SK-N-SH treated with all-trans-retinoic acid at 6 μM for 48 hours (cell line): ENCODE results near the gene UGT1A6.
A peak's percentile ranks its signal among the peaks of the same experiment; 100 is the strongest.

Source experiments
- ATAC-seq: fragments of 200-7000 bp; cut with Tn5 transposase; 3 replicates; pipeline ENCODE4 v1.9.1; 2020; ENCODE audit warnings: mild to moderate bottlenecking, moderate library complexity
- ARNTL ChIP-seq: fragments of 450-650 bp; formaldehyde crosslinking; IDR thresholded peaks from 2 replicates; pipeline ENCODE4 v1.5.0; 2020; ENCODE audit warnings: low read depth, mild to moderate bottlenecking, moderate library complexity, borderline replicate concordance
- BACH2 ChIP-seq: fragments of 250-450 bp; sonication (Bioruptor Pico); IDR thresholded peaks from 2 replicates; pipeline ENCODE4 v1.9.0; 2021; ENCODE audit warnings: mild to moderate bottlenecking, borderline replicate concordance
- CREB5 ChIP-seq: fragments of 250-450 bp; sonication (Bioruptor Pico); IDR thresholded peaks from 2 replicates; pipeline ENCODE4 v1.5.1; 2020; ENCODE audit warnings: low read depth, mild to moderate bottlenecking, moderate library complexity
- CSDC2 ChIP-seq: fragments of 250-450 bp; sonication (Bioruptor Pico); IDR thresholded peaks from 2 replicates; pipeline ENCODE4 v1.5.0; 2020; ENCODE audit warnings: mild to moderate bottlenecking, moderate library complexity
- CSRNP3 ChIP-seq: fragments of 250-450 bp; sonication (Bioruptor Pico); IDR thresholded peaks from 2 replicates; pipeline ENCODE4 v1.5.1; 2021; ENCODE audit warnings: mild to moderate bottlenecking, moderate library complexity
- GLIS3 ChIP-seq: fragments of 250-450 bp; sonication (Bioruptor Pico); IDR thresholded peaks from 2 replicates; pipeline ENCODE4 v1.5.0; 2020; ENCODE audit warnings: mild to moderate bottlenecking, moderate library complexity
- ISL1 ChIP-seq: fragments of 250-450 bp; sonication (Bioruptor Pico); IDR thresholded peaks from 2 replicates; pipeline ENCODE4 v2.1.2; 2022; ENCODE audit warnings: mild to moderate bottlenecking, moderate library complexity
- OSR1 ChIP-seq: fragments of 250-450 bp; sonication (Bioruptor Pico); IDR thresholded peaks from 2 replicates; pipeline ENCODE4 v1.8.0; 2022; ENCODE audit warnings: moderate library complexity, mild to moderate bottlenecking, inconsistent platforms
- PPARA ChIP-seq: fragments of 250-450 bp; sonication (Bioruptor Pico); IDR thresholded peaks from 2 replicates; pipeline ENCODE4 v1.5.0; 2020; ENCODE audit warnings: mild to moderate bottlenecking, borderline replicate concordance
- SNAI2 ChIP-seq: fragments of 250-450 bp; sonication (Bioruptor Pico); IDR thresholded peaks from 2 replicates; pipeline ENCODE4 v1.5.0; 2020; ENCODE audit warnings: mild to moderate bottlenecking, moderate library complexity
- TCF4 ChIP-seq: fragments of 250-450 bp; sonication (Bioruptor Pico); IDR thresholded peaks from 2 replicates; pipeline ENCODE4 v1.8.0; 2021; ENCODE audit warnings: mild to moderate bottlenecking, moderate library complexity, borderline replicate concordance
- TOX ChIP-seq: fragments of 250-450 bp; sonication (Bioruptor Pico); IDR thresholded peaks from 2 replicates; pipeline ENCODE4 v1.8.0; 2021; ENCODE audit warnings: mild to moderate bottlenecking, moderate library complexity, borderline replicate concordance
- ZC3H10 ChIP-seq: fragments of 250-450 bp; sonication (Bioruptor Pico); IDR thresholded peaks from 2 replicates; pipeline ENCODE4 v1.5.1; 2021; ENCODE audit warnings: mild to moderate bottlenecking, moderate library complexity
- ZFP3 ChIP-seq: fragments of 250-450 bp; sonication (Bioruptor Pico); IDR thresholded peaks from 2 replicates; pipeline ENCODE4 v1.5.0; 2020; ENCODE audit warnings: mild to moderate bottlenecking, moderate library complexity
- ZFP30 ChIP-seq: fragments of 450-650 bp; formaldehyde crosslinking; IDR thresholded peaks from 2 replicates; pipeline ENCODE4 v1.5.0; 2022; ENCODE audit warnings: mild to moderate bottlenecking, moderate library complexity
- ZNF565 ChIP-seq: fragments of 450-650 bp; formaldehyde crosslinking; conservative IDR thresholded peaks from 2 replicates; pipeline ENCODE4 v1.5.0; 2020; ENCODE audit warnings: low read depth, mild to moderate bottlenecking, moderate library complexity
- ZNF70 ChIP-seq: fragments of 450-650 bp; formaldehyde crosslinking; IDR thresholded peaks from 2 replicates; pipeline ENCODE4 v1.5.0; 2020; ENCODE audit warnings: mild to moderate bottlenecking, moderate library complexity
- ZNF8 ChIP-seq: fragments of 450-650 bp; formaldehyde crosslinking; IDR thresholded peaks from 2 replicates; pipeline ENCODE4 v1.5.0; 2020; ENCODE audit warnings: mild to moderate bottlenecking, moderate library complexity
- TF ChIP-seq, protein P1 (sequence below): fragments of 250-450 bp; sonication (Bioruptor Pico); IDR thresholded peaks from 2 replicates; pipeline ENCODE4 v1.5.0; 2020; ENCODE audit warnings: mild to moderate bottlenecking, moderate library complexity
- TF ChIP-seq, protein P2 (sequence below): fragments of 250-450 bp; sonication (Bioruptor Pico); IDR thresholded peaks from 2 replicates; pipeline ENCODE4 v1.8.0; 2021; ENCODE audit warnings: low read depth, mild to moderate bottlenecking, moderate library complexity, borderline replicate concordance
- TF ChIP-seq, protein P3 (sequence below): fragments of 250-450 bp; sonication (Bioruptor Pico); IDR thresholded peaks from 2 replicates; pipeline ENCODE4 v1.8.0; 2020; ENCODE audit warnings: mild to moderate bottlenecking, moderate library complexity, borderline replicate concordance

UGT1A6 gene

GRCh38 chr2:233764264-233764663 is 71.6 kb downstream of the UGT1A6 start:
- ATAC-seq = no peak
- no peak for TF ChIP-seq ZFP3 (CRISPR knock-in tag)
- TF ChIP-seq ARNTL (CRISPR knock-in tag) = no peak
- no peak for TF ChIP-seq SNAI2 (CRISPR knock-in tag)
- no peak for TF ChIP-seq CSDC2 (CRISPR knock-in tag)
- no peak for TF ChIP-seq ZC3H10 (CRISPR knock-in tag)
- TF ChIP-seq, protein P1, sequence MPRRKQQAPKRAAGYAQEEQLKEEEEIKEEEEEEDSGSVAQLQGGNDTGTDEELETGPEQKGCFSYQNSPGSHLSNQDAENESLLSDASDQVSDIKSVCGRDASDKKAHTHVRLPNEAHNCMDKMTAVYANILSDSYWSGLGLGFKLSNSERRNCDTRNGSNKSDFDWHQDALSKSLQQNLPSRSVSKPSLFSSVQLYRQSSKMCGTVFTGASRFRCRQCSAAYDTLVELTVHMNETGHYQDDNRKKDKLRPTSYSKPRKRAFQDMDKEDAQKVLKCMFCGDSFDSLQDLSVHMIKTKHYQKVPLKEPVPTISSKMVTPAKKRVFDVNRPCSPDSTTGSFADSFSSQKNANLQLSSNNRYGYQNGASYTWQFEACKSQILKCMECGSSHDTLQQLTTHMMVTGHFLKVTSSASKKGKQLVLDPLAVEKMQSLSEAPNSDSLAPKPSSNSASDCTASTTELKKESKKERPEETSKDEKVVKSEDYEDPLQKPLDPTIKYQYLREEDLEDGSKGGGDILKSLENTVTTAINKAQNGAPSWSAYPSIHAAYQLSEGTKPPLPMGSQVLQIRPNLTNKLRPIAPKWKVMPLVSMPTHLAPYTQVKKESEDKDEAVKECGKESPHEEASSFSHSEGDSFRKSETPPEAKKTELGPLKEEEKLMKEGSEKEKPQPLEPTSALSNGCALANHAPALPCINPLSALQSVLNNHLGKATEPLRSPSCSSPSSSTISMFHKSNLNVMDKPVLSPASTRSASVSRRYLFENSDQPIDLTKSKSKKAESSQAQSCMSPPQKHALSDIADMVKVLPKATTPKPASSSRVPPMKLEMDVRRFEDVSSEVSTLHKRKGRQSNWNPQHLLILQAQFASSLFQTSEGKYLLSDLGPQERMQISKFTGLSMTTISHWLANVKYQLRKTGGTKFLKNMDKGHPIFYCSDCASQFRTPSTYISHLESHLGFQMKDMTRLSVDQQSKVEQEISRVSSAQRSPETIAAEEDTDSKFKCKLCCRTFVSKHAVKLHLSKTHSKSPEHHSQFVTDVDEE (CRISPR knock-in tag) = no peak
- TF ChIP-seq ISL1 (CRISPR knock-in tag) = 0 out of 2 replicates have a peak, but pooled peaks have one; percentile 11

- TF ChIP-seq CREB5 (CRISPR knock-in tag) (no peak), OSR1 (CRISPR knock-in tag) (no peak), TCF4 (no peak), ZFP3 (CRISPR knock-in tag) (no peak)
- no peak for ATAC-seq
These were observed 72.1 kb downstream of the UGT1A6 start for GRCh38 chr2:233764761-233765160.

DNA sequence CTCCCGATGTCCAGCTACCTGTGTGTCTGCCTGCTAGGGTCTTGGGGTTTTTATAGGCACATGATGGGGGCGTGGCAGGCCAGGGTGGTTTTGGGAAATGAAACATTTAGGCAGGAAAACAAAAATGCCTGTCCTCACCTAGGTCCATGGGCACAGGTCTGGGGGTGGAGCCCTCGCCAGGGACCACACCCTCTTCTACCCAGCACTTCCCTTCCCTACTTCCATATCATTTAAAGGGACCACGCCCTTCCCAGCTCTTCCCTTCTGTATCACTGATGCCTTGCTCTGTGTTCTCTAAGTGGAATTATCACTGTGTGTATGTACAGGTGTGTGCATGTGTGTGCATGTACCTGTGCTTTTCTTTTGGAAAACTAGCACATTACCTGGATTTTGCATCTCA is 73.7 kb downstream of the UGT1A6 start:
- ATAC-seq = no peak
- no peak for TF ChIP-seq ARNTL (CRISPR knock-in tag)
- TF ChIP-seq CSRNP3 = no peak
- TF ChIP-seq OSR1 (CRISPR knock-in tag) = no peak
- TF ChIP-seq CREB5 (CRISPR knock-in tag) = no peak
- TF ChIP-seq BACH2 (CRISPR knock-in tag) = no peak
- TF ChIP-seq TOX (CRISPR knock-in tag) = no peak
- TF ChIP-seq TCF4 = no peak
- TF ChIP-seq ZNF565 (CRISPR knock-in tag) = no peak
- no peak for TF ChIP-seq PPARA (CRISPR knock-in tag)
- TF ChIP-seq CSDC2 (CRISPR knock-in tag) = no peak
- TF ChIP-seq GLIS3 (CRISPR knock-in tag) = no peak
- TF ChIP-seq, protein P2, sequence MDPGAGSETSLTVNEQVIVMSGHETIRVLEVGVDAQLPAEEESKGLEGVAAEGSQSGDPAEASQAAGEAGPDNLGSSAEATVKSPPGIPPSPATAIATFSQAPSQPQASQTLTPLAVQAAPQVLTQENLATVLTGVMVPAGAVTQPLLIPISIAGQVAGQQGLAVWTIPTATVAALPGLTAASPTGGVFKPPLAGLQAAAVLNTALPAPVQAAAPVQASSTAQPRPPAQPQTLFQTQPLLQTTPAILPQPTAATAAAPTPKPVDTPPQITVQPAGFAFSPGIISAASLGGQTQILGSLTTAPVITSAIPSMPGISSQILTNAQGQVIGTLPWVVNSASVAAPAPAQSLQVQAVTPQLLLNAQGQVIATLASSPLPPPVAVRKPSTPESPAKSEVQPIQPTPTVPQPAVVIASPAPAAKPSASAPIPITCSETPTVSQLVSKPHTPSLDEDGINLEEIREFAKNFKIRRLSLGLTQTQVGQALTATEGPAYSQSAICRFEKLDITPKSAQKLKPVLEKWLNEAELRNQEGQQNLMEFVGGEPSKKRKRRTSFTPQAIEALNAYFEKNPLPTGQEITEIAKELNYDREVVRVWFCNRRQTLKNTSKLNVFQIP (CRISPR knock-in tag) = no peak
- TF ChIP-seq ZNF8 (CRISPR knock-in tag) = no peak
- TF ChIP-seq ZNF70 (CRISPR knock-in tag) = no peak
- TF ChIP-seq SNAI2 (CRISPR knock-in tag) = no peak
- no peak for TF ChIP-seq ZFP30 (CRISPR knock-in tag)

DNA sequence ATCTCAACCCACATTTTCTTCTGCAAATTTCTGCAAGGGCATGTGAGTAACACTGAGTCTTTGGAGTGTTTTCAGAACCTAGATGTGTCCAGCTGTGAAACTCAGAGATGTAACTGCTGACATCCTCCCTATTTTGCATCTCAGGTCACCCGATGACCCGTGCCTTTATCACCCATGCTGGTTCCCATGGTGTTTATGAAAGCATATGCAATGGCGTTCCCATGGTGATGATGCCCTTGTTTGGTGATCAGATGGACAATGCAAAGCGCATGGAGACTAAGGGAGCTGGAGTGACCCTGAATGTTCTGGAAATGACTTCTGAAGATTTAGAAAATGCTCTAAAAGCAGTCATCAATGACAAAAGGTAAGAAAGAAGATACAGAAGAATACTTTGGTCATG is 75.4 kb downstream of the UGT1A6 start:
- ATAC-seq = no peak
- TF ChIP-seq, protein P3, sequence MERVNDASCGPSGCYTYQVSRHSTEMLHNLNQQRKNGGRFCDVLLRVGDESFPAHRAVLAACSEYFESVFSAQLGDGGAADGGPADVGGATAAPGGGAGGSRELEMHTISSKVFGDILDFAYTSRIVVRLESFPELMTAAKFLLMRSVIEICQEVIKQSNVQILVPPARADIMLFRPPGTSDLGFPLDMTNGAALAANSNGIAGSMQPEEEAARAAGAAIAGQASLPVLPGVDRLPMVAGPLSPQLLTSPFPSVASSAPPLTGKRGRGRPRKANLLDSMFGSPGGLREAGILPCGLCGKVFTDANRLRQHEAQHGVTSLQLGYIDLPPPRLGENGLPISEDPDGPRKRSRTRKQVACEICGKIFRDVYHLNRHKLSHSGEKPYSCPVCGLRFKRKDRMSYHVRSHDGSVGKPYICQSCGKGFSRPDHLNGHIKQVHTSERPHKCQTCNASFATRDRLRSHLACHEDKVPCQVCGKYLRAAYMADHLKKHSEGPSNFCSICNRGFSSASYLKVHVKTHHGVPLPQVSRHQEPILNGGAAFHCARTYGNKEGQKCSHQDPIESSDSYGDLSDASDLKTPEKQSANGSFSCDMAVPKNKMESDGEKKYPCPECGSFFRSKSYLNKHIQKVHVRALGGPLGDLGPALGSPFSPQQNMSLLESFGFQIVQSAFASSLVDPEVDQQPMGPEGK = no peak
- TF ChIP-seq, all 23 proteins: peak for 0
